ENCODE data around the gene HORMAD2.
A peak's percentile ranks its signal among the peaks of the same experiment; 100 is the strongest.

Gene HORMAD2

DNA sequence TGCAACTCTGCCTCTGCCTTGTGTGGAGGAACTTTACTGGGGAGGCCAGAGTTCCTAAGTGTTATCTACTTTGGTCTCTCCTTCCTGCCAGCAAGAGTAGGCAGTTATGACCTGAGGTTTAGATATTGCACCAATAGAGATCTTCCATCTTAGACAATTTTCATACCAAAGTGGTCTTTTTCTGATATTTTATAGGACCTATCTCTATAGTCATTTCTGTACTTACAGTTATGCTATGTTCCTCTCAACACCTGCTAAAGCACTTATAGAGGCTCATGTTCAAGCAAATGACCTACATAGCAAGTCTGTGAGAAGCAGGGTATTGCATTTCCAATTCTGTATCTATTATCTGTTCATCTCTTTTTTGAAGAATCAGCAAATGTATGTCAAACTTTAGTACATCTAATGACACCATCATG lies 80.8 kb downstream of the HORMAD2 start:
- DNase-seq (ENCODE audit: low read depth in 2 of 2), result no peak

DNA sequence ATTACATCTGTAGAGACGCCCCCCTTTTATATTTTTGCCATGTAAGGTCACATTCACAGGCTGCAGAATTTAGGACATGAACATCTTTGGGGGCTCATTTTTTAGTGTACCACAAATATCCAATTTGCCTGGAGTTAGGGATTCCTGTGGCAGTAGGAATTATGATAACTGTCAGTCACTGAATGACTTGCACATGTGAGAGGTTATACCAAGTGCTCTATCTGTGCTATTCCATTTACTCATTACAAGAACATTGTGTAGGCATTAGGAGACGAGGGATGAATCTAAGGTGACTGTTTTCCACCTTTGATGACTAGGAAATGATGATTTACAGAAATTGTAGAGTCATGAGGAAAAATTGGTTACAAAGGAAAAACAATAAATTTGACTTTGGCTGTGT lies 87.0 kb downstream of the HORMAD2 start:
- no peak for DNase-seq (ENCODE audit: low read depth in 2 of 2)

DNA sequence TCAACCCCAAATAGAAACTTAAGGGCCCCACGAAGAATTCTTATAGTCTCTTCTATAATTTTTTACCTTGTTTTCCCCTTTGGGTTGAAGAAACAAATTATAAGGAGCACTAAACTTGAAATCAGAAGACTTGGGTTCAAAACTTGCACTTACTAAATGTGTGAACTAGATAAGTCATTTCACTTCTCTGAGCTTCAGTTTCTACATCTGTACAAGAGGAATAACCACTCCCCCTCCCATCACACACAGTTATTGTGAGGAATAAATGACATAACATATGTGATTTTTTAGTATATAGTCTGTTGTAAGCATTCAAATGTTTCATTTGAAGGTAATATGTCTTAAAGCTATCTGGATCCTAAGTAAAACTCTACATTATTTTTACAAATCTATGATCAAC lies 87.5 kb downstream of the HORMAD2 start:
- no peak for DNase-seq (ENCODE audit: low read depth in 2 of 2)

GRCh38 chr22:30169002-30169401 lies 88.7 kb downstream of the HORMAD2 start:
- no peak for DNase-seq (ENCODE audit: low read depth in 2 of 2)

- DNase-seq (ENCODE audit: low read depth in 2 of 2), result no peak
These were observed 89.9 kb downstream of the HORMAD2 start for GRCh38 chr22:30170129-30170528.

DNA sequence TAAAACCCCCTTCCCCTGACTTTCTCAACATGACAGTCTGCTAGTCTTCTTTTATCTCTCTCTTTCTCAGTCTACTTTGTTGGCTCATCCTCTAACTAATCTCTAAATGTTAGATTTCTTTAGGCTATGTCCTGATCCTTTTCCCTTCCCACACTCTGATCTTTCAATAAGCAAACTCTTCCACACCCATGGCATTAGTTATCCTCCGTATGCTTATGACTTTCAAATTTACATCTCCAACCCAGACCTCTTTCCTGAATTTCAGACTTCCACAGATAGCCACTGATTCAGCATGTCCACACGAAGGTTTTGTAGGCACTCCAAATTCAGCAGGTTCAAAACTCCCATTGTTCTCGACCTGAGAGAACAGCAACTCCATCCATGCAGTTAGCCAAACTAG lies 90.7 kb downstream of the HORMAD2 start:
- DNase-seq (ENCODE audit: low read depth in 2 of 2), result no peak

DNA sequence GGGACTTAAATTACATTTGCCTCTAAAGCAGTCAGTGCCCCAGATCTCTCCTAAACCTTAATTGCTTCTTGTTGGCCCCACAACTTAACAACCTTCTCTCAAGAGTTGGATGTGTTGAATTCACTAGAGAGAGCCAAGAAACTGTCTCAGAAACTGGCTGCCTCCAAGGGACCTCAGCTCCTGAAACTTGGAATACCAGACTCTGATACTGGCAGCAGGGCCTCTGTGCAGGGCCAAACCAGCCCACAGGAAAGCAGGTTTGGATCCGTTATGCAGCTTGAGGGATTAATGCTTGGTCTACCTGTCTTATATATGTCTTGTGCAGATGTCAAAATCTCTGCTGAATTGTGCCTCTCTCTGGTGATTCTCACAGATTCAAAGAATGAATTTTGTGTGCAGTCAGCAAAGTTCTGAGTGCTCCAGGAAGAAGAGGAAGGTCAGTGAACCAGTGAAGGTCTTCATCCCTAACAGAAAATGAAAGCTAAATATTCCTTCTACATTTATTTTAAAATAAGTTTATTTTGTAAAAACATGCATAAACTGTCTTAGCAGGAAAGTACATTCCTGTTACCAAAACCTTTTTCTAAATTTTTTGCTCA lies 95.5 kb downstream of the HORMAD2 start:
- no peak for DNase-seq (ENCODE audit: low read depth in 2 of 2)

- no peak for DNase-seq (ENCODE audit: low read depth in 2 of 2)
These were observed 96.2 kb downstream of the HORMAD2 start for GRCh38 chr22:30176431-30176830.

DNA sequence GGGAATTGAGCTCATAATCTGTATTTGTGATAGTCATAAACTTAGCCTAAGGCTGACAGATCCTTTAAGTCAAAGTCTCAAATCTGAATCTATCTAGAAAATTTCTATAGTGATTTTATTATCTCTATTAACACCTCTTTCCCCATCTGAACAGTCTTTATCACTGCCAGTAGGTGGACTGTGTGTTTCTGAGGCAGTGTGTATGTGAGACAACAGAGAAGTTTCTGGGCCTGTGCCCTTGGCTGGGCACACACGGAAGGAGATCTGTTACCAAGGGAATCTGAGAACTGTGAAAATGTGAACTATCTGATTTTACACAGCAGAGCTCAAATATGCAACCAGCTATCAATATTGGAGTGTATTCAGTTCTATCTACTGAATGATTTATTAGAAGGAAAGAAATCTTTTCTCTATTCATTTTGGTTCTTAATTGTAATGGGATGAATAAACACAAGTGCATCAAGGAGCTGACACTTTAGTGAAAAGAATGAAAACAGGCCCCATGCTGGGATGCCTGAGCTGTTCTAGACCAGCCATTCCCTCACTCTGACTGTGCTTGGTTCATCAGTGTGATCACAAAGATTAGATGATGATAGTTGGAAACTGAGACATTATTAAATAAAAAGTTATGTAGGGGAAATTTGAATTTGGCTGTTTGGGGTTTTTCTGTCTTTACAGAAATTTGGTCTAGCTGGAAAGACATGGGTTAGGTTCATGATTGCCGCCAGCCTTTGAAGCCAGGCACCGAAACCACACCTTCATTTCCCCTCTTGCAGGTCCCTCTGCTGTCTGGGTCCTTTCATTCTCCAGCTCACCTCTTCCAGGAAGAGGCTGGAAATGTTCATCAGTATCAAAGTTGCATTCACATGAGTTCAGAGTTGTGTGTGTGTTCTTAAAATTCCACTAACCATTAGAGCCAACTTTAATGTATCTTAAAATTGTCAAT lies 98.2 kb downstream of the HORMAD2 start:
- DNase-seq (ENCODE audit: low read depth in 2 of 2), result no peak

GRCh38 chr22:30180616-30181015 lies 100.4 kb downstream of the HORMAD2 start:
- DNase-seq (ENCODE audit: low read depth in 2 of 2), result no peak

DNA sequence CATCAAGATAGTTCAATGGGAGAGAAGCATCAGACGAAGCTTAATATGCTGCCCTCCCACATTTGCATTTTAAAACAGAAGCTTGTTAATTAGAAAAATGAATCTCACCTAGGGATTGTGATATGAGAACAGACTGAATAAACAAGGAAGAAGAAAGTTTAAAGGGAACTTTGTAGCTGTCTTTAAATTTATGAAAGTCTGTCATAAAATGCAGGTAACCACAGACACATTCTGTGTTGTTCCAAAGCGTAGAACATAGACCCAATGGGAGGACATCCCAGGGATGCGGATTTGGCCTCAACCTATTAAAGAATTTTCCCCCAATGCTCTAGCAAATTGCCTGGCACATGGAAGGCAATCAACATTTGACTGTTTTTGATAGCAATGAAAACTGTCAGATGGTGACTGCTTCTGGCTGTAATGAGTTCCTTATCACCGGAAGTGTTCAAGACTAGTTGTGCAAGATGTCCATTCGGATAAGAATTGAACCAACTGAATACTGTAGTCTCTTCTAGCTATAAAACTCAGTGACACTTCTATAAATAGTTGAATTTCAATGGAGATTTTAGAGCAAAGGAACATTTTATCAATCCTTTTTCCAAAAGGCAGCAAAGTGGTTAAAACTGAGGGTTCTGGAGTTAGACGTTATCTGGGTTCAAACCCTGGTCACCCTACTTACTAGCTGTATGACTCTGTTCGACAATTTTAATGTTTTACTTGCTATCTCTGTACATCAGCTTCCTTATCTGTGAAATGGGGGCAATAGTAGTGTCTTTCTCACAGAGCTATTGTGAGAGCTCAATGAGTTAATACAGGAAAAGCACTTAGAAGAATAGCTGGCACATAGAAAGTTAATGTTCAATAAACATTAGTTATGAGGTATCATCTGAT lies 101.4 kb downstream of the HORMAD2 start:
- DNase-seq (ENCODE audit: low read depth in 2 of 2), result no peak

- DNase-seq (ENCODE audit: low read depth in 2 of 2), result no peak
These were observed 102.1 kb downstream of the HORMAD2 start for GRCh38 chr22:30182350-30182745.

GRCh38 chr22:30182815-30183214 lies 102.6 kb downstream of the HORMAD2 start:
- no peak for DNase-seq (ENCODE audit: low read depth in 2 of 2)

DNA sequence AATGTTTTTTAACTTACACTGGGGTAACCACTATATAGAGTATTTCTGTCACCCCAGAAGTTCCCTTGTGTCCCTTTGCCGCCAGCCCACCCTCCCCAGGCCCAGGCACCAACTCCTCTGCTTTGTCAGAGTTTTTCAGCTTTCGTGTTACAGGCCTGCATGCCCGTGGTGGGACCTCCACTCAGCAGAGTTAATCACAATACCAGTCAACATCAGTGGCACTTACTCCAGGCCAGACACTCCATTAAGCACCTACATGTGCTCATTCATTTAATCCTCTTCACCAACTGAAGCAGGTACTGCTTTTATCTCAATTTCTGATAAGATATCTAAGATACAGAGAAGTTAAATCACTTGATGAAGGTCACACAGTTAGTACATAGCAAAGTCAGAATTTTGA lies 103.0 kb downstream of the HORMAD2 start:
- DNase-seq (ENCODE audit: low read depth in 2 of 2), result no peak

DNA sequence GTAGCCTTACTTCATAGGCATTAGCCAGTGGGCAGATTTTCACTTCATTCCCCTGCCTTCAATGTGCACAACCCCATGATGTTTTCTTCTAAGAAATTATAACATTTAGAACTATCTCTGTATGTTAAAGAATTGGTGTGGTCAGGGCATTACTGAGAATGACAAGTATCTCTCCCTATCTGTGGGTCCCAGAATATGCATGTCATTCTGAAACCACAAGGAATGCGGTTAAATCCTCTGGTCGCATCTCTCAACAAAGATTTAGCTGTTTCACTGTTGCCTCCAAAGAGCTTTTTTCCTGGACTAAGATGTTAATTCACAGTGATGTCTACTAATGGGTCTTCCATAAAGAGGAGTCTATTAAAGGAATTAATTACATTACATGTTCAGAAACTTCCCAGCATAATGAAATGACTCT lies 103.6 kb downstream of the HORMAD2 start:
- DNase-seq (ENCODE audit: low read depth in 2 of 2), result peak in 1 of 2 experiments; percentile 44

DNA sequence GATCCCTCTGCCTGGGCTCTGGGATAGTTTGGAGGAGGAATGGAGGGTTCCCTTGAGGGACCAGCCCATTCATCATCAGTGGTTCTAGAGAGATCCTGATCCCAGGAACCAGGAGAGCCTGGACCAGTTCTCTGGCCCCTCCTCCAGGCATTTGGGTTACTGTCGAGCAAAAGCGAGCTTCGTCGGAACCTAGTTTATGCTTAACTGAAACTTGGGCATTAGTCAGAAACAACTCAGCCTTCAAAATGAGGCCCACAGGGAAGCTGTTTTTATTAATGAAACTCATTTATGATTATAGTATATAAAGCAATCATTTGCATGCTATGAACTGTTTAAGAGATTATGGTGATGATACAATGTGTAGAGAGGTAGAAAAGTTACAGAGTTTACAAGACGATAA lies 104.9 kb downstream of the HORMAD2 start:
- DNase-seq (ENCODE audit: low read depth in 2 of 2), result no peak

- no peak for DNase-seq (ENCODE audit: low read depth in 2 of 2)
These were observed 105.3 kb downstream of the HORMAD2 start for GRCh38 chr22:30185549-30185948.

DNA sequence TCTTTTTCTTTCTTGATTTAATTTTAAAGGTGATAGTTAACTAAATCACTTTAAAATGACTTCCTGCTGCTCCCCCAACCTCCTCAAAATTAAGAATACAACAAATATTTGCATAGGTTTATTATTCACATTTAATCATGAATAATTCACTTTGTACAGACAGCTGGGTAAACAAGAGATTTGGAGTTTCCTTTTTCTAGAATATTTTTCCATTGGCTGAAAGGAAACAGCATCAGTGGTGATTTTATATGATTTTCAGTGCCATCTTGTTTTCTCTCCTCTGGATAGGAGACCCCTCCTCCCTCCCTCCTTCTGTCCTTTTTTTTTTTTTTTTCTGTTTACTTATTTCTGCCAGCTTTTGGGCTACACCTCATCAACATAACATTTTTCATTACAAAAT lies 105.8 kb downstream of the HORMAD2 start:
- DNase-seq (ENCODE audit: low read depth in 2 of 2), result no peak

DNA sequence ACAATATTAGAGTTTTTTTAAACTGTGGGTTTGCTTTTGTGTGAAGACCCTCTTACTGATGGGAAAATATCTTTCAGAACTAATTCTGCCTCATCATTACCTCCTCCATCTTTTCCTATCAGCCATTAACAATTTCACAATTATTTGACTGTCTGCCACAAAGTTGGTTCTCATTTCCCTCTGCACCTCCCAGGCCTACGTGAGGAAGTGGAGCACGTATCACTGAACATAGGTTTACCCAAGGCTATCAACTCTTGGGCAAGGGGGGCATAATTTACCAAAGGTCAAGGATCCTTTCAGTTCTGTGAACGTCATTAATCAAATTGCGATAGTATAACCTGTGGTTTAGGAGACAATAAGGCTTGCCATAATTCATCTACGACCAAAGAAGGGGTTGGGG lies 106.2 kb downstream of the HORMAD2 start:
- no peak for DNase-seq (ENCODE audit: low read depth in 2 of 2)

GRCh38 chr22:30187094-30187493 lies 106.8 kb downstream of the HORMAD2 start:
- no peak for DNase-seq (ENCODE audit: low read depth in 2 of 2)

GRCh38 chr22:30187529-30188407 lies 107.5 kb downstream of the HORMAD2 start:
- no peak for DNase-seq (ENCODE audit: low read depth in 2 of 2)

All from fibroblast of skin of left quadriceps (primary cell).